Measurements from ENCODE around the gene LRRFIP1.

LRRFIP1 gene

DNA sequence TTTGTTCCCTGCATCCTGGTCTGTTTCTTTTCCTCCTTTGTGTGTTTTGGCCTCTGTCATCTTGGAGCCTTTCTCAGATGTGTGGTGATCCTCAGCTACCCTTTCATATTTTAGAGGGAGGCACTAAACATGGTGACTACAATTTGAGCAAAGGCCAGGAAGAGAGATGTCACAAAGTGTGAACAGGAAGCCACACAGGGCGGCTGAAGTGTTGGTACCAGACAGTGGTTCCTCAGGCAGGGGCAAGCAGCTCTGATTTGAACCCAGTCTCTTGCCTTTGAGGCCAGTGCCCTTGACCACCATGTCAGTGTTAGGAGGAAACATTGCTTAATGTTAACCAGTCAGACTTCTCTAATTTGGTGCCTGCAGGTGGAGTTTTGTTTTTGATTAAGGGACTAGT is 9.2 kb downstream of the LRRFIP1 start:
- Histone ChIP-seq H3K27ac (peak overlapping the region; percentile 76), H2AFZ (no peak overlapping the region), H3K4me1 (peaks cover 32% of the 10 kb centered on the region), H3K4me3 (ENCODE audit: low read depth, low read length) (no peak overlapping the region), H3K36me3 (ENCODE audit: control insufficient read depth, insufficient read depth, low read length) (no peaks in the 10 kb centered on the region), H3K27me3 (ENCODE audit: control insufficient read depth, insufficient read depth, low read length) (no peaks in the 10 kb centered on the region), H3K79me2 (peaks cover 74% of the 10 kb centered on the region), H3K9me3 (ENCODE audit: control insufficient read depth, low read length) (no peaks in the 10 kb centered on the region), H3K4me2 (ENCODE audit: low read length) (no peak overlapping the region), H3K9ac (no peak overlapping the region)
- TF ChIP-seq, protein P1, sequence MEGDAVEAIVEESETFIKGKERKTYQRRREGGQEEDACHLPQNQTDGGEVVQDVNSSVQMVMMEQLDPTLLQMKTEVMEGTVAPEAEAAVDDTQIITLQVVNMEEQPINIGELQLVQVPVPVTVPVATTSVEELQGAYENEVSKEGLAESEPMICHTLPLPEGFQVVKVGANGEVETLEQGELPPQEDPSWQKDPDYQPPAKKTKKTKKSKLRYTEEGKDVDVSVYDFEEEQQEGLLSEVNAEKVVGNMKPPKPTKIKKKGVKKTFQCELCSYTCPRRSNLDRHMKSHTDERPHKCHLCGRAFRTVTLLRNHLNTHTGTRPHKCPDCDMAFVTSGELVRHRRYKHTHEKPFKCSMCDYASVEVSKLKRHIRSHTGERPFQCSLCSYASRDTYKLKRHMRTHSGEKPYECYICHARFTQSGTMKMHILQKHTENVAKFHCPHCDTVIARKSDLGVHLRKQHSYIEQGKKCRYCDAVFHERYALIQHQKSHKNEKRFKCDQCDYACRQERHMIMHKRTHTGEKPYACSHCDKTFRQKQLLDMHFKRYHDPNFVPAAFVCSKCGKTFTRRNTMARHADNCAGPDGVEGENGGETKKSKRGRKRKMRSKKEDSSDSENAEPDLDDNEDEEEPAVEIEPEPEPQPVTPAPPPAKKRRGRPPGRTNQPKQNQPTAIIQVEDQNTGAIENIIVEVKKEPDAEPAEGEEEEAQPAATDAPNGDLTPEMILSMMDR (IDR thresholded peaks at IDR 0.05), result no peak

- peak overlapping the region; percentile 76 for H3K27ac ChIP-seq
- no peaks in the 10 kb centered on the region for H3K9me3 ChIP-seq (ENCODE audit: control insufficient read depth, low read length)
- TF ChIP-seq, protein P1 (IDR thresholded peaks at IDR 0.05), result no peak
- H3K9ac ChIP-seq, result no peak overlapping the region
- peak overlapping the region; percentile 18 for H3K4me2 ChIP-seq (ENCODE audit: low read length)
- H3K36me3 ChIP-seq (ENCODE audit: control insufficient read depth, insufficient read depth, low read length), result no peaks in the 10 kb centered on the region
- no peak overlapping the region for H2AFZ ChIP-seq
- peaks cover 32% of the 10 kb centered on the region for H3K4me1 ChIP-seq
- no peak overlapping the region for H3K4me3 ChIP-seq (ENCODE audit: low read depth, low read length)
- H3K27me3 ChIP-seq (ENCODE audit: control insufficient read depth, insufficient read depth, low read length), result no peaks in the 10 kb centered on the region
- peaks cover 73% of the 10 kb centered on the region for H3K79me2 ChIP-seq
Observed at GRCh38 chr2:237637429-237638135, 10.2 kb downstream of the LRRFIP1 start.

- Histone ChIP-seq H3K27me3 (ENCODE audit: control insufficient read depth, insufficient read depth, low read length) (no peaks in the 10 kb centered on the region), H3K4me3 (ENCODE audit: low read depth, low read length) (no peak overlapping the region), H2AFZ (no peak overlapping the region), H3K9me3 (ENCODE audit: control insufficient read depth, low read length) (no peaks in the 10 kb centered on the region), H3K36me3 (ENCODE audit: control insufficient read depth, insufficient read depth, low read length) (no peaks in the 10 kb centered on the region), H3K27ac (peak overlapping the region; percentile 76), H3K9ac (no peak overlapping the region), H3K4me2 (ENCODE audit: low read length) (no peak overlapping the region), H3K79me2 (peaks cover 73% of the 10 kb centered on the region), H3K4me1 (peaks cover 30% of the 10 kb centered on the region)
- TF ChIP-seq, protein P1 (IDR thresholded peaks at IDR 0.05), result no peak
Observed at GRCh38 chr2:237638176-237638575, 10.8 kb downstream of the LRRFIP1 start.

- H3K27ac ChIP-seq, result no peak overlapping the region
- no peaks in the 10 kb centered on the region for H3K9me3 ChIP-seq (ENCODE audit: control insufficient read depth, low read length)
- no peaks in the 10 kb centered on the region for H3K36me3 ChIP-seq (ENCODE audit: control insufficient read depth, insufficient read depth, low read length)
- no peaks in the 10 kb centered on the region for H3K27me3 ChIP-seq (ENCODE audit: control insufficient read depth, insufficient read depth, low read length)
- H2AFZ ChIP-seq, result no peak overlapping the region
- H3K79me2 ChIP-seq, result peaks cover 74% of the 10 kb centered on the region
- TF ChIP-seq, protein P1 (IDR thresholded peaks at IDR 0.05), result no peak
- no peak overlapping the region for H3K4me2 ChIP-seq (ENCODE audit: low read length)
- H3K4me3 ChIP-seq (ENCODE audit: low read depth, low read length), result no peak overlapping the region
- no peak overlapping the region for H3K9ac ChIP-seq
- peaks cover 28% of the 10 kb centered on the region for H3K4me1 ChIP-seq
Observed at GRCh38 chr2:237639052-237639835, 11.9 kb downstream of the LRRFIP1 start.

All from parathyroid adenoma (tissue), 2 donors.